ENCODE measurements around the gene ZNF669. TPM values are rescaled to one million over a fixed set of nuclear protein-coding genes. Genes with fewer than 3 reads are reported as not detected.

The ZNF669 gene
- total RNA-seq, 1 experiment from 2014 or later = 5.3 TPM

GRCh38 chr1:247114351-247115140, 10.4 kb upstream of the ZNF669 start:
- Histone ChIP-seq H3F3A (ENCODE audit: insufficient read depth, low read depth) (no peaks in the 10 kb centered on the region), H3K36me3 (ENCODE audit: low read depth) (no peaks in the 10 kb centered on the region), H4K20me1 (ENCODE audit: insufficient read depth) (no peaks in the 10 kb centered on the region), H2AFZ (no peak overlapping the region), H3K4me3 (no peak overlapping the region), H3K27ac (no peak overlapping the region), H3K79me2 (ENCODE audit: low read depth) (no peaks in the 10 kb centered on the region), H3K4me1 (replicated peaks; ENCODE audit: insufficient read depth) (no peaks in the 10 kb centered on the region), H3K4me2 (no peak overlapping the region), H3K27me3 (ENCODE audit: insufficient read depth, low read depth) (no peaks in the 10 kb centered on the region), H3K9me2 (ENCODE audit: insufficient read depth) (no peaks in the 10 kb centered on the region), H3K9me3 (ENCODE audit: insufficient read depth, low read depth) (no peaks in the 10 kb centered on the region)
- ChIA-PET POLR2A (ENCODE audit: unreplicated experiment) (no interaction called here), CTCF (no interaction called here)
- intact Hi-C loops (cut with micrococcal nuclease; ENCODE audit: unreplicated experiment) = no loop called here
- no TSS peak for BruUV-seq (replicated peaks)
- no peak for DNase-seq
- no peak for TF ChIP-seq CTCF (conservative IDR thresholded peaks at IDR 0.05)
- TF ChIP-seq EZH2 (IDR thresholded peaks at IDR 0.05; ENCODE audit: low read depth) = no peak

- ChIA-PET CTCF (no interaction called here), POLR2A (ENCODE audit: unreplicated experiment) (no interaction called here)
- Histone ChIP-seq H3F3A (ENCODE audit: insufficient read depth, low read depth) (no peaks in the 10 kb centered on the region), H3K9me2 (ENCODE audit: insufficient read depth) (no peaks in the 10 kb centered on the region), H3K27ac (no peak overlapping the region), H3K79me2 (ENCODE audit: low read depth) (no peaks in the 10 kb centered on the region), H3K27me3 (ENCODE audit: insufficient read depth, low read depth) (no peaks in the 10 kb centered on the region), H3K4me3 (no peak overlapping the region), H3K4me2 (no peak overlapping the region), H2AFZ (no peak overlapping the region), H3K4me1 (replicated peaks; ENCODE audit: insufficient read depth) (no peaks in the 10 kb centered on the region), H4K20me1 (ENCODE audit: insufficient read depth) (no peaks in the 10 kb centered on the region), H3K36me3 (ENCODE audit: low read depth) (no peaks in the 10 kb centered on the region), H3K9me3 (ENCODE audit: insufficient read depth, low read depth) (no peaks in the 10 kb centered on the region)
- DNase-seq = no peak
- no peak for TF ChIP-seq CTCF (conservative IDR thresholded peaks at IDR 0.05)
- TF ChIP-seq EZH2 (IDR thresholded peaks at IDR 0.05; ENCODE audit: low read depth) = no peak
- intact Hi-C loops (cut with micrococcal nuclease; ENCODE audit: unreplicated experiment) = no loop called here
- no TSS peak for BruUV-seq (replicated peaks)
Observed at GRCh38 chr1:247113733-247114271, 9.6 kb upstream of the ZNF669 start.

- no peaks in the 10 kb centered on the region for H3K9me2 ChIP-seq (ENCODE audit: insufficient read depth)
- H3K27me3 ChIP-seq (ENCODE audit: insufficient read depth, low read depth) = no peaks in the 10 kb centered on the region; the same call in 1 of the 2 replicates
- no peaks in the 10 kb centered on the region for H3K79me2 ChIP-seq (ENCODE audit: low read depth)
- H3K4me1 ChIP-seq (replicated peaks; ENCODE audit: insufficient read depth) = no peaks in the 10 kb centered on the region
- no peak overlapping the region for H3K27ac ChIP-seq
- H3K4me2 ChIP-seq = no peak overlapping the region
- no peaks in the 10 kb centered on the region for H3F3A ChIP-seq (ENCODE audit: insufficient read depth, low read depth)
- peak in 1 of 2 experiments; percentile 21 for DNase-seq
- ChIA-PET CTCF (no interaction called here), POLR2A (ENCODE audit: unreplicated experiment) (no interaction called here)
- intact Hi-C loops (cut with micrococcal nuclease; ENCODE audit: unreplicated experiment) = no loop called here
- no TSS peak for BruUV-seq (replicated peaks)
- H3K4me3 ChIP-seq = no peak overlapping the region
- H3K9me3 ChIP-seq (ENCODE audit: insufficient read depth, low read depth) = no peaks in the 10 kb centered on the region
- no peak overlapping the region for H2AFZ ChIP-seq
- H4K20me1 ChIP-seq (ENCODE audit: insufficient read depth) = no peaks in the 10 kb centered on the region
- H3K36me3 ChIP-seq (ENCODE audit: low read depth) = no peaks in the 10 kb centered on the region
- TF ChIP-seq CTCF (conservative IDR thresholded peaks at IDR 0.05) (no peak), EZH2 (IDR thresholded peaks at IDR 0.05; ENCODE audit: low read depth) (no peak)
Observed at GRCh38 chr1:247113094-247113497, 8.9 kb upstream of the ZNF669 start.
